ACC112 (cell line): ENCODE measurements around the gene TTR.

Experiments used
- H2AFZ ChIP-seq: fragments of 200-600 bp; sonication (generic); one replicate; pipeline ENCODE4 v1.6.0; 2017; ENCODE audit warnings: antibody characterized with exemption, low read length; ENCODE audit not compliant: unreplicated experiment
- H3K27ac ChIP-seq: fragments of 200-600 bp; sonication (generic); 2 replicates; pipeline ENCODE4 v1.5.1; 2014; ENCODE audit warnings: low read depth, mild to moderate bottlenecking, antibody characterized with exemption, low read length, moderate library complexity
- H3K27me3 ChIP-seq: fragments of 200-600 bp; sonication (generic); 2 replicates; pipeline ENCODE4 v1.6.1; 2014; ENCODE audit warnings: mild to moderate bottlenecking, antibody characterized with exemption, low read length, moderate library complexity, mixed read lengths; ENCODE audit not compliant: insufficient read depth
- H3K36me3 ChIP-seq: fragments of 200-600 bp; sonication (generic); 2 replicates; pipeline ENCODE4 v1.6.1; 2016; ENCODE audit warnings: mild to moderate bottlenecking, antibody characterized with exemption, low read length, moderate library complexity, mixed read lengths; ENCODE audit not compliant: insufficient read depth
- H3K4me1 ChIP-seq: fragments of 200-600 bp; sonication (generic); one replicate; pipeline ENCODE4 v1.6.1; 2016; ENCODE audit warnings: low read length, mixed read lengths; ENCODE audit not compliant: insufficient read depth, unreplicated experiment, control insufficient read depth
- H3K4me3 ChIP-seq: fragments of 200-600 bp; sonication (generic); 2 replicates; pipeline ENCODE4 v1.5.1; 2014; ENCODE audit warnings: mild to moderate bottlenecking, low read depth, low read length
- H3K79me2 ChIP-seq: fragments of 200-600 bp; sonication (generic); one replicate; pipeline ENCODE4 v1.6.0; 2016; ENCODE audit warnings: low read length; ENCODE audit not compliant: control insufficient read depth, unreplicated experiment, insufficient read depth

Gene TTR

DNA sequence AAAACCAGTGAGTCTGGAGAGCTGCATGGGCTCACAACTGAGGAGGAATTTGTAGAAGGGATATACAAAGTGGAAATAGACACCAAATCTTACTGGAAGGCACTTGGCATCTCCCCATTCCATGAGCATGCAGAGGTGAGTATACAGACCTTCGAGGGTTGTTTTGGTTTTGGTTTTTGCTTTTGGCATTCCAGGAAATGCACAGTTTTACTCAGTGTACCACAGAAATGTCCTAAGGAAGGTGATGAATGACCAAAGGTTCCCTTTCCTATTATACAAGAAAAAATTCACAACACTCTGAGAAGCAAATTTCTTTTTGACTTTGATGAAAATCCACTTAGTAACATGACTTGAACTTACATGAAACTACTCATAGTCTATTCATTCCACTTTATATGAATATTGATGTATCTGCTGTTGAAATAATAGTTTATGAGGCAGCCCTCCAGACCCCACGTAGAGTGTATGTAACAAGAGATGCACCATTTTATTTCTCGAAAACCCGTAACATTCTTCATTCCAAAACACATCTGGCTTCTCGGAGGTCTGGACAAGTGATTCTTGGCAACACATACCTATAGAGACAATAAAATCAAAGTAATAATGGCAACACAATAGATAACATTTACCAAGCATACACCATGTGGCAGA, 3.6 kb downstream of the TTR start:
- H3K27me3 ChIP-seq: peaks cover 55% of the 10 kb centered on the region
- no peaks in the 10 kb centered on the region for H3K79me2 ChIP-seq
- no peaks in the 10 kb centered on the region for H3K36me3 ChIP-seq
- no peak overlapping the region for H2AFZ ChIP-seq
- no peak overlapping the region for H3K27ac ChIP-seq
- no peak overlapping the region for H3K4me3 ChIP-seq
- no peaks in the 10 kb centered on the region for H3K4me1 ChIP-seq

- Histone ChIP-seq H3K79me2 (no peaks in the 10 kb centered on the region), H3K4me3 (no peak overlapping the region), H2AFZ (no peak overlapping the region), H3K36me3 (no peaks in the 10 kb centered on the region), H3K27me3 (peaks cover 48% of the 10 kb centered on the region), H3K27ac (no peak overlapping the region), H3K4me1 (no peaks in the 10 kb centered on the region)
Measured at GRCh38 chr18:31596081-31596872, 4.6 kb downstream of the TTR start.

DNA sequence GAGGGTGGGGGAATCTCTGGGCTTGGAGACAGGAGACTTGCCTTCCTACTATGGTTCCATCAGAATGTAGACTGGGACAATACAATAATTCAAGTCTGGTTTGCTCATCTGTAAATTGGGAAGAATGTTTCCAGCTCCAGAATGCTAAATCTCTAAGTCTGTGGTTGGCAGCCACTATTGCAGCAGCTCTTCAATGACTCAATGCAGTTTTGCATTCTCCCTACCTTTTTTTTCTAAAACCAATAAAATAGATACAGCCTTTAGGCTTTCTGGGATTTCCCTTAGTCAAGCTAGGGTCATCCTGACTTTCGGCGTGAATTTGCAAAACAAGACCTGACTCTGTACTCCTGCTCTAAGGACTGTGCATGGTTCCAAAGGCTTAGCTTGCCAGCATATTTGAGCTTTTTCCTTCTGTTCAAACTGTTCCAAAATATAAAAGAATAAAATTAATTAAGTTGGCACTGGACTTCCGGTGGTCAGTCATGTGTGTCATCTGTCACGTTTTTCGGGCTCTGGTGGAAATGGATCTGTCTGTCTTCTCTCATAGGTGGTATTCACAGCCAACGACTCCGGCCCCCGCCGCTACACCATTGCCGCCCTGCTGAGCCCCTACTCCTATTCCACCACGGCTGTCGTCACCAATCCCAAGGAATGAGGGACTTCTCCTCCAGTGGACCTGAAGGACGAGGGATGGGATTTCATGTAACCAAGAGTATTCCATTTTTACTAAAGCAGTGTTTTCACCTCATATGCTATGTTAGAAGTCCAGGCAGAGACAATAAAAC, 6.5 kb downstream of the TTR start:
- Histone ChIP-seq H3K79me2 (no peaks in the 10 kb centered on the region), H3K36me3 (no peaks in the 10 kb centered on the region), H3K27ac (no peak overlapping the region), H3K4me1 (no peaks in the 10 kb centered on the region), H2AFZ (no peak overlapping the region), H3K27me3 (peaks cover 29% of the 10 kb centered on the region), H3K4me3 (no peak overlapping the region)

DNA sequence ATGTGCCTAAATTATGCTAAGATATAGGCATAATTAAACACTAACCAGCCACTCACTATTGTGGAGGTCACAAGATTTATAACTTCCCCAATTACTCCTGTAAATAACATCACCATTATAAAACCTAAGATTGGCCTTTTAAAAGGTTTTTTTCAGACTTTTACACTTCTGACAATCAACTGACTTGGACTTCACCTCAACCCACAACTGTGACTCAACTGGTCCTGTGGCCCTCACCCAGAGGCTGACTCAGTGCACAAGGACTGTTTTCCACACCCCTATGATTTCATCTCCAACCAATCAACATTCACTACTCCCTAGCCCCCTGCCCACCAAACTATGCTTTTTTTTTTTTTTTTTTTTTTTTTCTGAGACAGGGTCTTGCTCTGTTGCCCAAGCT, 11.6 kb downstream of the TTR start:
- Histone ChIP-seq H3K27ac (no peak overlapping the region), H3K4me1 (no peaks in the 10 kb centered on the region), H3K79me2 (no peaks in the 10 kb centered on the region), H3K27me3 (peaks cover 28% of the 10 kb centered on the region), H2AFZ (no peak overlapping the region), H3K4me3 (no peak overlapping the region), H3K36me3 (no peaks in the 10 kb centered on the region)

- Histone ChIP-seq H3K4me3 (no peak overlapping the region), H3K27ac (no peak overlapping the region), H3K27me3 (peaks cover 32% of the 10 kb centered on the region), H3K36me3 (no peaks in the 10 kb centered on the region), H3K79me2 (no peaks in the 10 kb centered on the region), H2AFZ (no peak overlapping the region), H3K4me1 (no peaks in the 10 kb centered on the region)
Measured at GRCh38 chr18:31606265-31606664, 14.6 kb downstream of the TTR start.

DNA sequence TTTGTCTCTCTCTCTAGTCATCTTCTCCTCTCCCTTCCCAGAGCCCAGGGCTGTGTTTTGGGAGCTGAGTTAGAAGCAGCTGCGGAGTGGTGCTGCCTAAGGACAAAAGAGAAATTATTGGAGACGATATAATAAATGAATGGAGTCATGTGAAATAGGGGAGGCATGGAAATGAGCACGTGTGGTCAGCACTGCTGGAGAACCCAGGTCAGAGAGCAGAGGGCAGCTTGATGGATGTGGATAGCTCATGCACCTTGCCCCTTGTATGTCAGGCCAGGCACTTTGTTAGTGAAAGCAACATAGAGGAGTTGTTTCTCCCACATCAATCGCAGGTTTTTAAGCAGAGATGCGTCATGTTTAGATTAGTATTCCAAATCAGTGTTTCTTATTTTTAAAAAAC, 15.7 kb downstream of the TTR start:
- no peak overlapping the region for H2AFZ ChIP-seq
- H3K36me3 ChIP-seq: no peaks in the 10 kb centered on the region
- H3K27ac ChIP-seq: no peak overlapping the region
- no peaks in the 10 kb centered on the region for H3K4me1 ChIP-seq
- no peaks in the 10 kb centered on the region for H3K79me2 ChIP-seq
- H3K27me3 ChIP-seq: peaks cover 32% of the 10 kb centered on the region
- no peak overlapping the region for H3K4me3 ChIP-seq

GRCh38 chr18:31609886-31610285, 18.2 kb downstream of the TTR start:
- Histone ChIP-seq H2AFZ (no peak overlapping the region), H3K4me3 (no peak overlapping the region), H3K4me1 (no peaks in the 10 kb centered on the region), H3K27me3 (peaks cover 32% of the 10 kb centered on the region), H3K27ac (no peak overlapping the region), H3K36me3 (no peaks in the 10 kb centered on the region), H3K79me2 (no peaks in the 10 kb centered on the region)

DNA sequence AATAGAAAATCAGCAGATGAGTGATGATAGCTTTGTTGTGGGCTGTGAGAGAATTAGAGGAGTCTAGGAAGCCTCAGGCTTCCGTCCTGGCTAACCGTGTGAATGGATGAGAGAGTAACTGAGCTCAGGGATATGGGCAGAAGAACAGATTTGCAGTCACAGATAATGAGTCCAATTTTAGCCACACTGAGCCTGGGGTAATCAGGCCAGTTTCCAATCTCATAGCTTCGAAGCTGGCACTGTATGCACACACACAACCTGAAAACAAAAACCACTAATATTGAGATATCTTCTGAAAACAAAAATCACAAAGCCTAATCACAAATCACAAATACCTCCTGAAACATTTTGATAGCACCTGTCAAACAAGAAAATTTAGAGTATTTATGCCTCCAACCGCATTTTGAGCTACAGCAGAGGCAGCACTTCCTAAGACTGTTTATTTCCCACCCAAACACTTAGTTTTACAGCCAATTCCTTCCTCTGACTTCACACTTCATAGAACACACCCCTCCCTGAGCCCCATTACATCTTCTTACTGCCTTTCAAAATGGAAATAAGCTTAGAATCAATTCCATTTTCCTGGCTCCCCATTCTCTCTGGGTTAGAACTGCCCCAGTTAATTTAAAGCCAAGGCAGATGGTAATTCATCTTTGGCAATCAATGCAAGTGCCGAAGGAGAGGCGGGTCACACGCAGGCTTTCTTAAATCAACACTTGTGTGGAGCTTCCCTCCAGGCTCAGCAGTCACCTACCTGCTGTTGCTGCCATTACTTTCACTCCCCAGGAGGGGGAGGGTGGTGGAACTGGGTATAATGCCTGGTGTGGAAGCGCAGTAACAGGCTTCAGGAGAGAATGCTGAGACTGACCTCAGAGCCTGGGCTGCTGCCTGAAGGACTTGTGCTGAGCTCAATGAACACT, 18.9 kb downstream of the TTR start:
- H3K27ac ChIP-seq: no peak overlapping the region
- no peak overlapping the region for H3K4me3 ChIP-seq

GRCh38 chr18:31611511-31611910, 19.8 kb downstream of the TTR start:
- Histone ChIP-seq H3K36me3 (no peaks in the 10 kb centered on the region), H2AFZ (no peak overlapping the region), H3K27me3 (peaks cover 24% of the 10 kb centered on the region), H3K79me2 (no peaks in the 10 kb centered on the region), H3K4me3 (no peak overlapping the region), H3K4me1 (no peaks in the 10 kb centered on the region), H3K27ac (no peak overlapping the region)

More for the DNA sequence above, 18.9 kb downstream of the TTR start:
- Histone ChIP-seq H3K27me3 (peaks cover 32% of the 10 kb centered on the region), H3K36me3 (no peaks in the 10 kb centered on the region), H2AFZ (no peak overlapping the region), H3K79me2 (no peaks in the 10 kb centered on the region), H3K4me1 (no peaks in the 10 kb centered on the region)

DNA sequence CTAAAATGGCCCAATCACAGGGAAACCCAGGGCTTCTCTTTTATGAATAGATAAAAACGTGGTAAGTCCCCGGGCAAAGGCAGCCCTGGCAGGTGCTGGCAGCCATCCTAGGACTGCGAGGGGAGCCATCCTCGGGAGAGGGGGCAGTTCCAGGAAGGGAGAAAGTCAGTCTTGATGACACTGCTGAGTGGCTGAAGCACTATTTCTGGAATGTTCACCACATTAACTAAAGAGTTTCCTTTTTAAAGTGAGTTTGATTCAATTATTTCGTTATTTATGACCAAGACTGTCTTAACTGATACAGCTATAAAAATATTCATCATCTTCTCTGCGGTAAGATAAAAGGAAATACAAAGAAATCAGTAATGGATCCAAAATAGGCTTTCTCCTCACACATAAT, 20.4 kb downstream of the TTR start:
- Histone ChIP-seq H2AFZ (no peak overlapping the region), H3K4me3 (no peak overlapping the region), H3K27me3 (peaks cover 19% of the 10 kb centered on the region), H3K27ac (no peak overlapping the region), H3K36me3 (no peaks in the 10 kb centered on the region), H3K4me1 (no peaks in the 10 kb centered on the region), H3K79me2 (no peaks in the 10 kb centered on the region)
